ENCODE data around the gene FHOD3. TPM values are rescaled to one million over a fixed set of nuclear protein-coding genes. Genes with fewer than 3 reads are reported as not detected.

Gene FHOD3
- total and polyA plus RNA-seq, 2 donors (not counting 1 experiment from before 2014, with no cell fraction given): not detected

- CTCF ChIA-PET: no interaction called here
- H3K27me3 Mint-ChIP-seq: no peaks in the 10 kb centered on the region
- no CpG with 5 or more reads among the region's 4 CpGs for WGBS (ENCODE audit: insufficient coverage)
- no peaks in the 10 kb centered on the region for H4K20me1 ChIP-seq (ENCODE audit: control insufficient read depth, insufficient read depth, low read length, poor library complexity, severe bottlenecking)
- H3K4me1 Mint-ChIP-seq: peaks cover 10% of the 10 kb centered on the region
- H3K4me3 ChIP-seq (ENCODE audit: control extremely low read depth in 1 of 5, extremely low read depth in 1 of 5, insufficient read depth in 1 of 5, low read depth in 2 of 5, low read length in 4 of 5): no peak overlapping the region
- H3K4me3 Mint-ChIP-seq: no peak overlapping the region
- H3K4me2 ChIP-seq (replicated peaks; ENCODE audit: low read depth, low read length, poor library complexity, severe bottlenecking): no peak overlapping the region
- no peak overlapping the region for H3K9ac ChIP-seq (ENCODE audit: low read length)
- no peak overlapping the region for H3K27ac Mint-ChIP-seq
- H3K36me3 ChIP-seq (replicated peaks in 1 of 2; ENCODE audit: control extremely low read depth in 1 of 2, control insufficient read depth in 1 of 2, extremely low read depth in 1 of 2, insufficient read depth in 2 of 2, low read length in 1 of 2): no peaks in the 10 kb centered on the region
- intact Hi-C loops (cut with micrococcal nuclease): no loop called here
- H3K4me1 ChIP-seq (ENCODE audit: control insufficient read depth in 2 of 2, insufficient read depth in 2 of 2, low read length in 2 of 2): peaks cover 6 to 8% of the 10 kb centered on the region in 2 donors
- H3K27me3 ChIP-seq (replicated peaks in 1 of 4; ENCODE audit: control extremely low read depth in 1 of 4, control insufficient read depth in 3 of 4, insufficient read depth in 4 of 4, low read length in 3 of 4): no peaks in the 10 kb centered on the region
- DNase-seq (no peak), ATAC-seq (ENCODE audit: low read depth) (no peak)
- no peak for TF ChIP-seq EZH2 (IDR thresholded peaks at IDR 0.05; ENCODE audit: borderline replicate concordance, insufficient read depth, low read depth, low read length, poor library complexity, severe bottlenecking)
- no peak for TF ChIP-seq CTCF (IDR thresholded peaks at IDR 0.05)
- POLR2A ChIA-PET: no interaction called here
- H3K27ac ChIP-seq (ENCODE audit: low read length in 2 of 2): no peak overlapping the region
- no peak overlapping the region for H2AFZ ChIP-seq (ENCODE audit: insufficient read depth, low read depth, low read length, poor library complexity, severe bottlenecking)
- no peaks in the 10 kb centered on the region for H3K79me2 ChIP-seq (ENCODE audit: control insufficient read depth, insufficient read depth, low read length)
- peaks cover 0 to 4% (median 0%) of the 10 kb centered on the region in 3 donors for H3K9me3 ChIP-seq (ENCODE audit: control extremely low read depth in 1 of 3, control insufficient read depth in 2 of 3, insufficient read depth in 1 of 3, low read length in 2 of 3)
- H3K9me3 Mint-ChIP-seq (ENCODE audit: insufficient read depth): no peaks in the 10 kb centered on the region
These were observed 477.9 kb downstream of the FHOD3 start for GRCh38 chr18:36775396-36775795.

GRCh38 chr18:36776650-36777049 is 479.1 kb downstream of the FHOD3 start:
- H3K4me1 ChIP-seq (ENCODE audit: control insufficient read depth in 2 of 2, insufficient read depth in 2 of 2, low read length in 2 of 2): peaks cover 0 to under 1% of the 10 kb centered on the region in 2 donors
- H3K4me1 Mint-ChIP-seq: peaks cover under 1% of the 10 kb centered on the region
- 88% methylated on average over 2 of the region's 5 CpGs for WGBS (ENCODE audit: insufficient coverage)
- TF ChIP-seq EZH2 (IDR thresholded peaks at IDR 0.05; ENCODE audit: borderline replicate concordance, insufficient read depth, low read depth, low read length, poor library complexity, severe bottlenecking) (no peak), CTCF (IDR thresholded peaks at IDR 0.05) (no peak)
- no peaks in the 10 kb centered on the region for H4K20me1 ChIP-seq (ENCODE audit: control insufficient read depth, insufficient read depth, low read length, poor library complexity, severe bottlenecking)
- intact Hi-C loops (cut with micrococcal nuclease): no loop called here
- no peak overlapping the region for H3K27ac ChIP-seq (ENCODE audit: low read length in 2 of 2)
- peaks cover 0 to 2% (median 0%) of the 10 kb centered on the region in 3 donors for H3K9me3 ChIP-seq (ENCODE audit: control extremely low read depth in 1 of 3, control insufficient read depth in 2 of 3, insufficient read depth in 1 of 3, low read length in 2 of 3)
- H3K36me3 ChIP-seq (replicated peaks in 1 of 2; ENCODE audit: control extremely low read depth in 1 of 2, control insufficient read depth in 1 of 2, extremely low read depth in 1 of 2, insufficient read depth in 2 of 2, low read length in 1 of 2): no peaks in the 10 kb centered on the region
- H3K27ac Mint-ChIP-seq: no peak overlapping the region
- ATAC-seq (ENCODE audit: low read depth) (no peak), DNase-seq (no peak)
- no peaks in the 10 kb centered on the region for H3K27me3 Mint-ChIP-seq
- no peak overlapping the region for H3K4me3 Mint-ChIP-seq
- no peak overlapping the region for H2AFZ ChIP-seq (ENCODE audit: insufficient read depth, low read depth, low read length, poor library complexity, severe bottlenecking)
- H3K9me3 Mint-ChIP-seq (ENCODE audit: insufficient read depth): no peaks in the 10 kb centered on the region
- POLR2A ChIA-PET: no interaction called here
- H3K4me2 ChIP-seq (replicated peaks; ENCODE audit: low read depth, low read length, poor library complexity, severe bottlenecking): no peak overlapping the region
- H3K4me3 ChIP-seq (ENCODE audit: control extremely low read depth in 1 of 5, extremely low read depth in 1 of 5, insufficient read depth in 1 of 5, low read depth in 2 of 5, low read length in 4 of 5): no peak overlapping the region
- H3K27me3 ChIP-seq (replicated peaks in 1 of 4; ENCODE audit: control extremely low read depth in 1 of 4, control insufficient read depth in 3 of 4, insufficient read depth in 4 of 4, low read length in 3 of 4): no peaks in the 10 kb centered on the region
- H3K9ac ChIP-seq (ENCODE audit: low read length): no peak overlapping the region
- H3K79me2 ChIP-seq (ENCODE audit: control insufficient read depth, insufficient read depth, low read length): no peaks in the 10 kb centered on the region
- CTCF ChIA-PET: no interaction called here

Data from B cell (primary cell).